Right lung (tissue), 10 donors: ENCODE measurements around the gene POU2F3. TPM values are rescaled to one million over a fixed set of nuclear protein-coding genes. Genes with fewer than 3 reads are reported as not detected.

Experiments used
- DNase-seq, 2 donors: peaks; one replicate each; pipeline ENCODE4 v3.0.0-alpha.2; 2013
- long read RNA-seq, 8 donors: transcript quantifications; one replicate each; lab custom pipeline, GENCODE V29; 2026
- polyA plus RNA-seq, 5 donors: library from polyadenylated mRNA; unstranded; fragments of 120-200 nt; gene quantifications; one replicate each; pipeline versions ENCODE4 v1.2.1 to v1.2.3, GENCODE V29; 2013; ENCODE audit warnings: inconsistent platforms in 1 of 5, low replicate concordance in 1 of 5; ENCODE audit not compliant: insufficient read length in 5 of 5, insufficient read depth in 1 of 5

POU2F3 gene
- polyA plus RNA-seq = 1 to 10 TPM in 3 of 5 donors, under 1 TPM in 2; 0.50 to 1.9 (median 1.0) TPM
- long read RNA-seq, donor 1 = 0 reads
- long read RNA-seq, donor 2 = 0 reads
- long read RNA-seq, donor 3 = 0 reads
- long read RNA-seq, donor 4 = 0 reads
- long read RNA-seq, donor 5, partial matches to known transcripts = 0 of 1 reads
- long read RNA-seq, donor 5, other reads (novel, unspliced or antisense) = 0 of 1 reads
- long read RNA-seq, donor 6 = 0 reads
- long read RNA-seq, donor 7 = 0 reads
- long read RNA-seq, donor 8 = 0 reads

- no peak for DNase-seq
These were observed at the start of gene POU2F3 for GRCh38 chr11:120239713-120240640. Gene POU2F3 (plus strand): TSS chr11:120240140. CDS start chr11:120240344, 204 bp downstream.

GRCh38 chr11:120191058-120191457 is 48.9 kb upstream of the POU2F3 start:
- no peak for DNase-seq

GRCh38 chr11:120192831-120193625 is 46.9 kb upstream of the POU2F3 start:
- DNase-seq = no peak

GRCh38 chr11:120194166-120194565 is 45.8 kb upstream of the POU2F3 start:
- DNase-seq = no peak

- DNase-seq = no peak
These were observed 44.2 kb upstream of the POU2F3 start for GRCh38 chr11:120195601-120196320.

- no peak for DNase-seq
These were observed 43.1 kb upstream of the POU2F3 start for GRCh38 chr11:120196826-120197225.

- peak; percentile 62 to 70 for DNase-seq
These were observed 42.6 kb upstream of the POU2F3 start for GRCh38 chr11:120197251-120197891.

GRCh38 chr11:120197977-120198376 is 42.0 kb upstream of the POU2F3 start:
- DNase-seq = no peak

- no peak for DNase-seq
These were observed 41.5 kb upstream of the POU2F3 start for GRCh38 chr11:120198403-120198786.

GRCh38 chr11:120198787-120199469 is 41.0 kb upstream of the POU2F3 start:
- DNase-seq = no peak

- DNase-seq = no peak
These were observed 40.3 kb upstream of the POU2F3 start for GRCh38 chr11:120199613-120200012.

GRCh38 chr11:120200677-120201076 is 39.3 kb upstream of the POU2F3 start:
- no peak for DNase-seq

GRCh38 chr11:120201653-120202052 is 38.3 kb upstream of the POU2F3 start:
- DNase-seq = no peak

- no peak for DNase-seq
These were observed 36.3 kb upstream of the POU2F3 start for GRCh38 chr11:120203626-120204025.

- DNase-seq = no peak
These were observed 34.3 kb upstream of the POU2F3 start for GRCh38 chr11:120205596-120206161.

- DNase-seq = no peak
These were observed 32.4 kb upstream of the POU2F3 start for GRCh38 chr11:120207512-120207911.

- no peak for DNase-seq
These were observed 31.9 kb upstream of the POU2F3 start for GRCh38 chr11:120208001-120208441.

- no peak for DNase-seq
These were observed 31.2 kb upstream of the POU2F3 start for GRCh38 chr11:120208777-120209176.

GRCh38 chr11:120209746-120210625 is 30.0 kb upstream of the POU2F3 start:
- no peak for DNase-seq
